Colonic mucosa (tissue), 4 donors: Measurements from ENCODE around the gene POLD2. TPM values are rescaled to one million over a fixed set of nuclear protein-coding genes. Genes with fewer than 3 reads are reported as not detected.

Source experiments
- DNase-seq: peaks from one replicate; pipeline ENCODE4 v3.0.0-alpha.2; 2020
- H3K27ac ChIP-seq: fragments of 200-600 bp; one replicate; pipeline ENCODE4 v1.8.0; 2021
- H3K27me3 ChIP-seq: fragments of 200-600 bp; one replicate; pipeline ENCODE4 v1.8.0; 2021
- H3K36me3 ChIP-seq: fragments of 200-600 bp; one replicate; pipeline ENCODE4 v1.8.0; 2021
- H3K4me1 ChIP-seq: fragments of 200-600 bp; one replicate; pipeline ENCODE4 v1.8.0; 2021; ENCODE audit warnings: mild to moderate bottlenecking
- H3K4me3 ChIP-seq: fragments of 200-600 bp; one replicate; pipeline ENCODE4 v1.8.0; 2021
- H3K9ac ChIP-seq, 2 donors: one replicate each; pipeline ENCODE4 v1.7.0; 2013; ENCODE audit warnings: control low read depth in 2 of 2, low read depth in 2 of 2, low read length in 2 of 2
- H3K9me3 ChIP-seq: fragments of 200-600 bp; one replicate; pipeline ENCODE4 v1.8.0; 2021
- CTCF ChIP-seq: fragments of 200-600 bp; IDR thresholded peaks from one replicate; pipeline ENCODE4 v1.8.0; 2022; ENCODE audit warnings: antibody characterized with exemption, mild to moderate bottlenecking
- intact Hi-C: fragments of 100-400 bp; cut with DNase I; formaldehyde crosslinking; loops from one replicate; pipeline ENCODE4 v1.14.1; 2022
- total RNA-seq, 2 donors: library from RNA; stranded (reverse); fragmentation: NEBNext Ultra II Directional in 1 of 2; extraction: Animal tissue kit (Norgen Biotek cat#: 25700) in 1 of 2; gene quantifications; one replicate each; pipeline ENCODE4 v1.2.1, GENCODE V29; 2021
- donor health status: healthy.
- donor health status: DM: no; HTN: no; CAD: no.
- donor health status: DM: no; HTN: no; CAD: no.

POLD2 gene
- total RNA-seq, 2 donors from 2014 or later = 54.8 to 161 TPM

GRCh38 chr7:44162785-44163395 lies 39.5 kb upstream of the POLD2 start:
- Histone ChIP-seq H3K4me1 (no peaks in the 10 kb centered on the region), H3K9me3 (no peaks in the 10 kb centered on the region), H3K4me3 (no peak overlapping the region), H3K36me3 (no peaks in the 10 kb centered on the region), H3K27me3 (no peaks in the 10 kb centered on the region), H3K27ac (no peak overlapping the region), H3K9ac (no peak overlapping the region)
- TF ChIP-seq CTCF = no peak
- DNase-seq = no peak
- intact Hi-C loops = no loop called here

- Histone ChIP-seq H3K27ac (no peak overlapping the region), H3K9me3 (no peaks in the 10 kb centered on the region), H3K27me3 (no peaks in the 10 kb centered on the region), H3K4me3 (no peak overlapping the region), H3K9ac (no peak overlapping the region), H3K4me1 (no peaks in the 10 kb centered on the region), H3K36me3 (no peaks in the 10 kb centered on the region)
- TF ChIP-seq CTCF = no peak
- intact Hi-C loops = no loop called here
- DNase-seq = no peak
These were observed 38.8 kb upstream of the POLD2 start for GRCh38 chr7:44162179-44162578.

- H3K4me1 ChIP-seq = no peaks in the 10 kb centered on the region
- no peak for TF ChIP-seq CTCF
- no peaks in the 10 kb centered on the region for H3K9me3 ChIP-seq
- no peak overlapping the region for H3K4me3 ChIP-seq
- no peaks in the 10 kb centered on the region for H3K27me3 ChIP-seq
- no peak overlapping the region for H3K9ac ChIP-seq
- H3K27ac ChIP-seq = no peak overlapping the region
- H3K36me3 ChIP-seq = no peaks in the 10 kb centered on the region
- no peak for DNase-seq
- intact Hi-C loops = no loop called here
These were observed 38.0 kb upstream of the POLD2 start for GRCh38 chr7:44161371-44161770.

GRCh38 chr7:44159824-44160630 lies 36.7 kb upstream of the POLD2 start:
- no peak for DNase-seq
- Histone ChIP-seq H3K27ac (no peak overlapping the region), H3K9me3 (no peaks in the 10 kb centered on the region), H3K27me3 (no peaks in the 10 kb centered on the region), H3K4me1 (no peaks in the 10 kb centered on the region), H3K36me3 (no peaks in the 10 kb centered on the region), H3K9ac (no peak overlapping the region), H3K4me3 (no peak overlapping the region)
- intact Hi-C loops = no loop called here
- TF ChIP-seq CTCF = no peak

- Histone ChIP-seq H3K27ac (no peak overlapping the region), H3K27me3 (no peaks in the 10 kb centered on the region), H3K36me3 (no peaks in the 10 kb centered on the region), H3K4me1 (no peaks in the 10 kb centered on the region), H3K4me3 (no peak overlapping the region), H3K9me3 (no peaks in the 10 kb centered on the region), H3K9ac (no peak overlapping the region)
- no peak for TF ChIP-seq CTCF
- intact Hi-C loops = no loop called here
- DNase-seq = no peak
These were observed 35.7 kb upstream of the POLD2 start for GRCh38 chr7:44158873-44159631.
